ENCODE results near the gene ITPRID2. TPM values are rescaled to one million over a fixed set of nuclear protein-coding genes. Genes with fewer than 3 reads are reported as not detected.

Gene ITPRID2
- total and polyA plus RNA-seq, 2 of the 8 experiments (the other 6 are each of a cell fraction or from before 2014, with no cell fraction given), result 1.9 to 12.6 TPM

DNA sequence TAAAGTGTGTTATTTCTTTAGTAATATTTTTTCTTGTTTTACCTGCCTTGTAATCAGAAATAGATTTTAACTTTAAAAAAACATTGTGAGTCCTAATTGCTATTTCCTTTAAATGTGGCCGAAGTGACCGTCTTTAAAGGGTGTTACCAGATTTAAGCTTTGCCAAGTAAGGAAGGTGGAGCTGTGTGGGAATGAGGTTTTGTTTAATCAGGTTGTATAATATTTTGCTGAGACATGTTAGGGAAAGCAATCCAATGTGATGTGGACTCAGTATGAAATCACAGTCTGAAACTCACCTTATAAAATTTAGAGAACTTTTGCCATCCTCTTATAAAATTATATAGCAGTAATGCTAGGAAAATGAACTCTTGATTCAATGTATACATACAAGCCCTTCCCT lies 32.9 kb upstream of the ITPRID2 start (continued):
- TF ChIP-seq, protein P1, sequence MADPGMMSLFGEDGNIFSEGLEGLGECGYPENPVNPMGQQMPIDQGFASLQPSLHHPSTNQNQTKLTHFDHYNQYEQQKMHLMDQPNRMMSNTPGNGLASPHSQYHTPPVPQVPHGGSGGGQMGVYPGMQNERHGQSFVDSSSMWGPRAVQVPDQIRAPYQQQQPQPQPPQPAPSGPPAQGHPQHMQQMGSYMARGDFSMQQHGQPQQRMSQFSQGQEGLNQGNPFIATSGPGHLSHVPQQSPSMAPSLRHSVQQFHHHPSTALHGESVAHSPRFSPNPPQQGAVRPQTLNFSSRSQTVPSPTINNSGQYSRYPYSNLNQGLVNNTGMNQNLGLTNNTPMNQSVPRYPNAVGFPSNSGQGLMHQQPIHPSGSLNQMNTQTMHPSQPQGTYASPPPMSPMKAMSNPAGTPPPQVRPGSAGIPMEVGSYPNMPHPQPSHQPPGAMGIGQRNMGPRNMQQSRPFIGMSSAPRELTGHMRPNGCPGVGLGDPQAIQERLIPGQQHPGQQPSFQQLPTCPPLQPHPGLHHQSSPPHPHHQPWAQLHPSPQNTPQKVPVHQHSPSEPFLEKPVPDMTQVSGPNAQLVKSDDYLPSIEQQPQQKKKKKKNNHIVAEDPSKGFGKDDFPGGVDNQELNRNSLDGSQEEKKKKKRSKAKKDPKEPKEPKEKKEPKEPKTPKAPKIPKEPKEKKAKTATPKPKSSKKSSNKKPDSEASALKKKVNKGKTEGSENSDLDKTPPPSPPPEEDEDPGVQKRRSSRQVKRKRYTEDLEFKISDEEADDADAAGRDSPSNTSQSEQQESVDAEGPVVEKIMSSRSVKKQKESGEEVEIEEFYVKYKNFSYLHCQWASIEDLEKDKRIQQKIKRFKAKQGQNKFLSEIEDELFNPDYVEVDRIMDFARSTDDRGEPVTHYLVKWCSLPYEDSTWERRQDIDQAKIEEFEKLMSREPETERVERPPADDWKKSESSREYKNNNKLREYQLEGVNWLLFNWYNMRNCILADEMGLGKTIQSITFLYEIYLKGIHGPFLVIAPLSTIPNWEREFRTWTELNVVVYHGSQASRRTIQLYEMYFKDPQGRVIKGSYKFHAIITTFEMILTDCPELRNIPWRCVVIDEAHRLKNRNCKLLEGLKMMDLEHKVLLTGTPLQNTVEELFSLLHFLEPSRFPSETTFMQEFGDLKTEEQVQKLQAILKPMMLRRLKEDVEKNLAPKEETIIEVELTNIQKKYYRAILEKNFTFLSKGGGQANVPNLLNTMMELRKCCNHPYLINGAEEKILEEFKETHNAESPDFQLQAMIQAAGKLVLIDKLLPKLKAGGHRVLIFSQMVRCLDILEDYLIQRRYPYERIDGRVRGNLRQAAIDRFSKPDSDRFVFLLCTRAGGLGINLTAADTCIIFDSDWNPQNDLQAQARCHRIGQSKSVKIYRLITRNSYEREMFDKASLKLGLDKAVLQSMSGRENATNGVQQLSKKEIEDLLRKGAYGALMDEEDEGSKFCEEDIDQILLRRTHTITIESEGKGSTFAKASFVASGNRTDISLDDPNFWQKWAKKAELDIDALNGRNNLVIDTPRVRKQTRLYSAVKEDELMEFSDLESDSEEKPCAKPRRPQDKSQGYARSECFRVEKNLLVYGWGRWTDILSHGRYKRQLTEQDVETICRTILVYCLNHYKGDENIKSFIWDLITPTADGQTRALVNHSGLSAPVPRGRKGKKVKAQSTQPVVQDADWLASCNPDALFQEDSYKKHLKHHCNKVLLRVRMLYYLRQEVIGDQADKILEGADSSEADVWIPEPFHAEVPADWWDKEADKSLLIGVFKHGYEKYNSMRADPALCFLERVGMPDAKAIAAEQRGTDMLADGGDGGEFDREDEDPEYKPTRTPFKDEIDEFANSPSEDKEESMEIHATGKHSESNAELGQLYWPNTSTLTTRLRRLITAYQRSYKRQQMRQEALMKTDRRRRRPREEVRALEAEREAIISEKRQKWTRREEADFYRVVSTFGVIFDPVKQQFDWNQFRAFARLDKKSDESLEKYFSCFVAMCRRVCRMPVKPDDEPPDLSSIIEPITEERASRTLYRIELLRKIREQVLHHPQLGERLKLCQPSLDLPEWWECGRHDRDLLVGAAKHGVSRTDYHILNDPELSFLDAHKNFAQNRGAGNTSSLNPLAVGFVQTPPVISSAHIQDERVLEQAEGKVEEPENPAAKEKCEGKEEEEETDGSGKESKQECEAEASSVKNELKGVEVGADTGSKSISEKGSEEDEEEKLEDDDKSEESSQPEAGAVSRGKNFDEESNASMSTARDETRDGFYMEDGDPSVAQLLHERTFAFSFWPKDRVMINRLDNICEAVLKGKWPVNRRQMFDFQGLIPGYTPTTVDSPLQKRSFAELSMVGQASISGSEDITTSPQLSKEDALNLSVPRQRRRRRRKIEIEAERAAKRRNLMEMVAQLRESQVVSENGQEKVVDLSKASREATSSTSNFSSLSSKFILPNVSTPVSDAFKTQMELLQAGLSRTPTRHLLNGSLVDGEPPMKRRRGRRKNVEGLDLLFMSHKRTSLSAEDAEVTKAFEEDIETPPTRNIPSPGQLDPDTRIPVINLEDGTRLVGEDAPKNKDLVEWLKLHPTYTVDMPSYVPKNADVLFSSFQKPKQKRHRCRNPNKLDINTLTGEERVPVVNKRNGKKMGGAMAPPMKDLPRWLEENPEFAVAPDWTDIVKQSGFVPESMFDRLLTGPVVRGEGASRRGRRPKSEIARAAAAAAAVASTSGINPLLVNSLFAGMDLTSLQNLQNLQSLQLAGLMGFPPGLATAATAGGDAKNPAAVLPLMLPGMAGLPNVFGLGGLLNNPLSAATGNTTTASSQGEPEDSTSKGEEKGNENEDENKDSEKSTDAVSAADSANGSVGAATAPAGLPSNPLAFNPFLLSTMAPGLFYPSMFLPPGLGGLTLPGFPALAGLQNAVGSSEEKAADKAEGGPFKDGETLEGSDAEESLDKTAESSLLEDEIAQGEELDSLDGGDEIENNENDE (IDR thresholded peaks at IDR 0.05; ENCODE audit: insufficient replicate concordance, low read length), result no peak
- no peak for TF ChIP-seq PHF8 (conservative IDR thresholded peaks at IDR 0.05; ENCODE audit: low read depth, low read length)
- TF ChIP-seq KDM1A (IDR thresholded peaks at IDR 0.05; ENCODE audit: borderline replicate concordance, low read length), result no peak
- no peak for TF ChIP-seq MAFK (IDR thresholded peaks at IDR 0.05; ENCODE audit: low read depth, low read length)
- TF ChIP-seq RBBP5 (IDR thresholded peaks at IDR 0.05; ENCODE audit: borderline replicate concordance, low read depth, low read length), result no peak
- TF ChIP-seq EP300 (IDR thresholded peaks at IDR 0.05; ENCODE audit: borderline replicate concordance in 1 of 2, low read depth in 2 of 2, low read length in 2 of 2), result no peak
- TF ChIP-seq, protein P2, sequence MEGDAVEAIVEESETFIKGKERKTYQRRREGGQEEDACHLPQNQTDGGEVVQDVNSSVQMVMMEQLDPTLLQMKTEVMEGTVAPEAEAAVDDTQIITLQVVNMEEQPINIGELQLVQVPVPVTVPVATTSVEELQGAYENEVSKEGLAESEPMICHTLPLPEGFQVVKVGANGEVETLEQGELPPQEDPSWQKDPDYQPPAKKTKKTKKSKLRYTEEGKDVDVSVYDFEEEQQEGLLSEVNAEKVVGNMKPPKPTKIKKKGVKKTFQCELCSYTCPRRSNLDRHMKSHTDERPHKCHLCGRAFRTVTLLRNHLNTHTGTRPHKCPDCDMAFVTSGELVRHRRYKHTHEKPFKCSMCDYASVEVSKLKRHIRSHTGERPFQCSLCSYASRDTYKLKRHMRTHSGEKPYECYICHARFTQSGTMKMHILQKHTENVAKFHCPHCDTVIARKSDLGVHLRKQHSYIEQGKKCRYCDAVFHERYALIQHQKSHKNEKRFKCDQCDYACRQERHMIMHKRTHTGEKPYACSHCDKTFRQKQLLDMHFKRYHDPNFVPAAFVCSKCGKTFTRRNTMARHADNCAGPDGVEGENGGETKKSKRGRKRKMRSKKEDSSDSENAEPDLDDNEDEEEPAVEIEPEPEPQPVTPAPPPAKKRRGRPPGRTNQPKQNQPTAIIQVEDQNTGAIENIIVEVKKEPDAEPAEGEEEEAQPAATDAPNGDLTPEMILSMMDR (IDR thresholded peaks at IDR 0.05; ENCODE audit: control extremely low read depth in 1 of 3, insufficient read depth in 1 of 3, low read depth in 1 of 3, low read length in 3 of 3), result no peak
- TF ChIP-seq SUZ12 (IDR thresholded peaks at IDR 0.05; ENCODE audit: low read length), result no peak

Measured in H1 (cell line).